ENCODE results near the gene MICAL3. TPM values are rescaled to one million over a fixed set of nuclear protein-coding genes. Genes with fewer than 3 reads are reported as not detected.
"Not testable (repeated sequence)": the region's sequence is repeated elsewhere in the genome, so short reads cannot be mapped to it uniquely, and the experiment has no call there.

Gene MICAL3
- polyA plus RNA-seq, 3 donors = 0.23 to 0.84 TPM; not detected in 1

DNA sequence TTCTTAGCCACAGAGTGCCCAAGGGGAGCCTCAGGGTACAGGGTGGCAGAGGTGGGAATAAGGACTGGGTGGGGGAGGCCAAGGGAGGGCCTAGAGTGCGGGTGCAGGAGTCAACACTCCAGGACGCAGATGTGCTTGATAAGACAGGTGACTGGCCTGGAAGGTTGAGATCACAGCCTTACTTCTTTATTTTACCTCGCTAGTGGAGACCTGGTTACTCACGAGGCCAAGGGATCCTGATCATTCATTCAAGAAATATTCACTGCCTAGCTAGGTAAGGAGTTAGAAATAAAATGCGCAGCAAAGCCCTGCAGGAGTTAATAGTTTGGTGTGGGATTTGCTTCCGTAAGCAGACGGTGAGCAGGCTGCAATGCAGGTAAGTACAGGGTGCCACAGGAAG lies 40.3 kb upstream of the MICAL3 start:
- Histone ChIP-seq H3K9me3 (replicated peaks in 1 of 2; ENCODE audit: control insufficient read depth in 1 of 2, insufficient read depth in 1 of 2, low read length in 2 of 2) (no peaks in the 10 kb centered on the region), H3K4me3 (replicated peaks in 1 of 3; ENCODE audit: low read depth in 2 of 3, low read length in 3 of 3) (no peak overlapping the region), H4K20me1 (ENCODE audit: insufficient read depth, low read length) (no peaks in the 10 kb centered on the region), H3K79me2 (ENCODE audit: insufficient read depth, low read length) (no peaks in the 10 kb centered on the region), H2AFZ (ENCODE audit: insufficient read depth, low read depth, low read length, poor library complexity, severe bottlenecking) (no peak overlapping the region), H3K27me3 (ENCODE audit: control insufficient read depth in 2 of 2, insufficient read depth in 2 of 2, low read length in 2 of 2) (no peaks in the 10 kb centered on the region), H3K27ac (ENCODE audit: low read depth in 1 of 2, low read length in 2 of 2) (no peak overlapping the region), H3K9ac (ENCODE audit: insufficient read depth, low read length, poor library complexity, severe bottlenecking) (no peak overlapping the region), H3K36me3 (replicated peaks in 1 of 2; ENCODE audit: control insufficient read depth in 1 of 2, insufficient read depth in 2 of 2, low read length in 2 of 2) (no peaks in the 10 kb centered on the region), H3K4me1 (ENCODE audit: control insufficient read depth in 1 of 2, insufficient read depth in 2 of 2, low read length in 2 of 2) (no peaks in the 10 kb centered on the region), H3K4me2 (replicated peaks; ENCODE audit: extremely low read depth, low read length, poor library complexity, severe bottlenecking) (no peak overlapping the region)
- Mint-ChIP-seq H3K4me1 (peaks cover 13% of the 10 kb centered on the region), H3K36me3 (no peaks in the 10 kb centered on the region), H3K27ac (no peak overlapping the region), H3K9me3 (peaks cover 0 to 5% (median 0%) of the 10 kb centered on the region in 7 donors), H3K4me3 (no peak overlapping the region), H3K27me3 (ENCODE audit: low read depth in 3 of 3) (peaks cover 12 to 25% (median 13%) of the 10 kb centered on the region in 3 donors)
- WGBS (ENCODE audit: insufficient coverage) = 100% methylated on average over 2 of the region's 7 CpGs
- no peak for TF ChIP-seq CTCF (IDR thresholded peaks at IDR 0.05)
- intact Hi-C loops (cut with micrococcal nuclease) = no loop called here
- no peak for DNase-seq

GRCh38 chr22:18063715-18064114 lies 39.4 kb upstream of the MICAL3 start:
- H3K27ac Mint-ChIP-seq; H4K20me1 ChIP-seq (ENCODE audit: insufficient read depth, low read length); H3K4me3 ChIP-seq (replicated peaks in 1 of 3; ENCODE audit: low read depth in 2 of 3, low read length in 3 of 3); H3K27ac ChIP-seq (ENCODE audit: low read depth in 1 of 2, low read length in 2 of 2); H3K79me2 ChIP-seq (ENCODE audit: insufficient read depth, low read length); H3K4me3 Mint-ChIP-seq; H3K36me3 Mint-ChIP-seq; DNase-seq; H3K4me2 ChIP-seq (replicated peaks; ENCODE audit: extremely low read depth, low read length, poor library complexity, severe bottlenecking); H3K9ac ChIP-seq (ENCODE audit: insufficient read depth, low read length, poor library complexity, severe bottlenecking); H3K36me3 ChIP-seq (replicated peaks in 1 of 2; ENCODE audit: control insufficient read depth in 1 of 2, insufficient read depth in 2 of 2, low read length in 2 of 2); intact Hi-C loops (cut with micrococcal nuclease); H3K4me1 ChIP-seq (ENCODE audit: control insufficient read depth in 1 of 2, insufficient read depth in 2 of 2, low read length in 2 of 2); H3K9me3 ChIP-seq (replicated peaks in 1 of 2; ENCODE audit: control insufficient read depth in 1 of 2, insufficient read depth in 1 of 2, low read length in 2 of 2); H3K9me3 Mint-ChIP-seq; H3K27me3 ChIP-seq (ENCODE audit: control insufficient read depth in 2 of 2, insufficient read depth in 2 of 2, low read length in 2 of 2); H2AFZ ChIP-seq (ENCODE audit: insufficient read depth, low read depth, low read length, poor library complexity, severe bottlenecking): not testable (repeated sequence)
- H3K27me3 Mint-ChIP-seq (ENCODE audit: low read depth in 3 of 3) = peaks cover 13 to 25% (median 13%) of the 10 kb centered on the region in 3 donors
- WGBS (ENCODE audit: insufficient coverage) = 84% methylated on average over 6 of the region's 6 CpGs
- H3K4me1 Mint-ChIP-seq = peaks cover 13% of the 10 kb centered on the region

Measured in CD14-positive monocyte (primary cell).